ENCODE measurements around the gene APEH.

Gene APEH

DNA sequence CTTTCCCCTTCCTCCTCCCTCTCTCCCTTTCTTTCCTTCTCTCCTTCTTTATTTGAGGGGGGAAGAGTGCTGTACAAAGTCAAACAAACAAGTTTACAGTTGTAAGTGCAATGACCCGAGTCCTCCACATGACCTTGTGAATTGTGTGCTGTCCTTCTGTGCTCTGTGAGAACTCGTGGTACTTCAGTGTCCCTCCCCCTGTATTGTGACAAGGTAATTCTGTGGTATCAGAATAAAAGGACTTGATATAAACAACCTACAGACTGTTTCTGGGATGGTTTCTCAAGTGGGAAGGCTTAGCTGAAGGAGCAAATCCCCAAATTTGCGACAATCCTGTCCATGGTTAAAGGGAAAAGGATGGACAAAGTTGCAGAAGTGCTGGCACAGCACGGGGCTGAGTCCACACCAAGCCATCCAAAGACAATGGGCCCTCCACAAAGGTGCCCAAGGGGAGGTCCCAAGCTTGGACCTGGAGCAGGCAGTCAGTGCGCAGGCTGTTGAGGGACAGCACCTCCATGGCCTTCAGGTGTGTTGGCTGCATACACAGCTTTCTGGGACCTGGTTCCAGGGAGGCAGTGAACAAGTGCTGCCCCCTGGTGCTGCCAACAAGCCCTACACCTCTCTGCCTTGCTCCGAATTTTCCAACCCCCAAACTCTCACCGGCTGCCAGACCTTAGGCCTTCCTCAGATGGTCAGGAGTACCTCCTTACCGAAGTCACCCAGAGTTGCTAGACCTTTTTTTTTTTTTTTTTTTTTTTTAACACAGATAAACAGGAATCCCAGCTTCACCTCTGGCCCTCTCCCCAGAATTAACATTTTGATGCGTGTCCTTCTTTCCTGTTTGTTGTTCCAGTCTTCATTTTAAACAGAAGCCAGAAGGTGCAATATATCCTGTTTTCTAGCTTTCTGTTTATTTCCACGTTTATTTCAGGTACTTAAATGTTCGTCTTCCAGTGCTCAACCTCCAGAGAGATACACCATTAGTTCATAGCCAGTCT is 2.6 kb upstream of the APEH start:
- Histone ChIP-seq H3K27me3 (peaks cover 18% of the 10 kb centered on the region), H3K4me3 (ENCODE audit: low read depth in 1 of 2, low read length in 1 of 2) (no peak overlapping the region), H3K36me3 (peaks cover 10% of the 10 kb centered on the region), H3K27ac (no peak overlapping the region), H3K4me1 (ENCODE audit: control insufficient read depth in 1 of 2, insufficient read depth in 1 of 2, low read depth in 1 of 2, low read length in 1 of 2) (peaks cover 19 to 20% of the 10 kb centered on the region in 2 experiments), H3K9me3 (no peaks in the 10 kb centered on the region)
- TF ChIP-seq, protein P1, sequence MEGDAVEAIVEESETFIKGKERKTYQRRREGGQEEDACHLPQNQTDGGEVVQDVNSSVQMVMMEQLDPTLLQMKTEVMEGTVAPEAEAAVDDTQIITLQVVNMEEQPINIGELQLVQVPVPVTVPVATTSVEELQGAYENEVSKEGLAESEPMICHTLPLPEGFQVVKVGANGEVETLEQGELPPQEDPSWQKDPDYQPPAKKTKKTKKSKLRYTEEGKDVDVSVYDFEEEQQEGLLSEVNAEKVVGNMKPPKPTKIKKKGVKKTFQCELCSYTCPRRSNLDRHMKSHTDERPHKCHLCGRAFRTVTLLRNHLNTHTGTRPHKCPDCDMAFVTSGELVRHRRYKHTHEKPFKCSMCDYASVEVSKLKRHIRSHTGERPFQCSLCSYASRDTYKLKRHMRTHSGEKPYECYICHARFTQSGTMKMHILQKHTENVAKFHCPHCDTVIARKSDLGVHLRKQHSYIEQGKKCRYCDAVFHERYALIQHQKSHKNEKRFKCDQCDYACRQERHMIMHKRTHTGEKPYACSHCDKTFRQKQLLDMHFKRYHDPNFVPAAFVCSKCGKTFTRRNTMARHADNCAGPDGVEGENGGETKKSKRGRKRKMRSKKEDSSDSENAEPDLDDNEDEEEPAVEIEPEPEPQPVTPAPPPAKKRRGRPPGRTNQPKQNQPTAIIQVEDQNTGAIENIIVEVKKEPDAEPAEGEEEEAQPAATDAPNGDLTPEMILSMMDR (IDR thresholded peaks at IDR 0.05): peak; percentile 70

DNA sequence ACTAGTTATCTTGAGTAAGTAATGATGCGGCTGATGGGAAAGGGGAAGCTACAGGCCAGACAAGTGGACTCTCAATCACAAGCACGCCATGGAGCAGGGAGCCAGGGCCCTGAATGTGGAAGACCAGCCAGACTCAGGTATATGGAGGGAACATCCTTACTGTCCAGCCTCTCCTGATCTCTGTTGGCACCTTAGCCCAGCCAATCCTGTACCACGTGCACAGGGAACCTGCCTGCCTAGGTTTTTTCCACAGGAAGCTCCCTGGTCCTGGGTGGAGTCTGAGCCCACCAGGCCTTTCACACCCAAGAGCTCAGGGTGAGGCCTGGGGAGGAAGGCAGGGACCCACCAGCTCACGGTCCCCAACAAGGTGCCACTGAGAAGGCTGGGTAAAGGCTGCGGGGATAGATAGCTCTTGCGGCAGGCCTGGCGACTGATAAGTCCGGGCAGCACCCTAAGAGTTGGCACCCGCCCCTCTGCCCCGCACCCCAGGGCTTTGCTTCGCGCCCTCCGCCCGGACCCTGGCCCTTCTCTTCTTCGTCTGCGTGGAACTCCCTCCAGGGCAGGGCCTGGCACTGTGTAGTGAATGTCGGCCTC is 933 bp upstream of the APEH start:
- Histone ChIP-seq H3K27ac (peak overlapping the region; percentile 93), H3K9me3 (no peaks in the 10 kb centered on the region), H3K27me3 (peaks cover 17% of the 10 kb centered on the region), H3K36me3 (peaks cover 26% of the 10 kb centered on the region), H3K4me1 (ENCODE audit: control insufficient read depth in 1 of 2, insufficient read depth in 1 of 2, low read depth in 1 of 2, low read length in 1 of 2) (peaks cover 19 to 20% of the 10 kb centered on the region in 2 experiments), H3K4me3 (ENCODE audit: low read depth in 1 of 2, low read length in 1 of 2) (peak overlapping the region; percentile 87 to 94)
- TF ChIP-seq, protein P1 (IDR thresholded peaks at IDR 0.05): no peak

DNA sequence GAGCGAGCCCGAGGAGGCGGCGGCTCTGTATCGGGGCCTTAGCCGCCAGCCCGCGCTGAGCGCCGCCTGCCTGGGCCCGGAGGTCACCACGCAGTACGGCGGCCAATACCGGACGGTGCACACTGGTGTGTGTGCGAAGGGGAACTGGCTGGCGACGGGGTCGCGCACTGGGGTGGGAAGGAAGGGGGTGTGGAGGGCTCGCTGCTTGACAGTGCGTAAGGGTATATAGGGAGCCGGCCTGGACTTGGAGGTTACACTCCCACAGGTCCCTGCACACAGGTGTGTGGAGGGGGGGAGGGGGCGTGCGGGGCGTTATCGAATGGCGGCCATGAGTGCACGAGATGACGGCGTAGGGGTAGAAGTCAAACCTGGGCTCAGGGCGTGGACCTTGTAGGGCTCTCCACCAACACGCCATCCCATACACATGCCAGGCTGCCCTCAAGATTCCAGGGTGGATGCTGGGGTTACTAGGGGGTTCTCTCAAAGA is 389 bp downstream of the APEH start:
- no peaks in the 10 kb centered on the region for H3K9me3 ChIP-seq
- H3K4me1 ChIP-seq (ENCODE audit: control insufficient read depth in 1 of 2, insufficient read depth in 1 of 2, low read depth in 1 of 2, low read length in 1 of 2): peaks cover 19 to 20% of the 10 kb centered on the region in 2 experiments

DNA sequence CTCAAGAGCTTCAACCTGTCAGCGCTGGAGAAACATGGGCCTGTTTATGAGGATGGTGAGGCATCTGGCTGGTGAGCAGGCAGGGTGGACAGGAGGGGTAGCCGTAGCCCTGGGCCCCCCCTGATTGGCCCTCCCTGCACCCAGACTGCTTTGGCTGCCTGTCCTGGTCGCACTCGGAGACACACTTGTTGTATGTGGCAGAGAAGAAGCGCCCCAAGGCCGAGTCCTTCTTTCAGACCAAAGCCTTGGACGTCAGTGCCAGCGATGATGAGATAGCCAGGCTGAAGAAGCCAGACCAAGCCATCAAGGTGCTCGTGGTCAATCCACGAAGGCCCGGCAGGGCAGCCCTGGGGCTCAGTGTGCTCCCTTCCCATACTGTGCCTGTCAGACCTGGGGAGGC is 1.8 kb downstream of the APEH start:
- Histone ChIP-seq H3K27me3 (no peaks in the 10 kb centered on the region), H3K27ac (no peak overlapping the region), H3K4me3 (ENCODE audit: low read depth in 1 of 2, low read length in 1 of 2) (no peak overlapping the region), H3K4me1 (ENCODE audit: control insufficient read depth in 1 of 2, insufficient read depth in 1 of 2, low read depth in 1 of 2, low read length in 1 of 2) (peaks cover 19 to 20% of the 10 kb centered on the region in 2 experiments), H3K36me3 (peaks cover 53% of the 10 kb centered on the region), H3K9me3 (no peaks in the 10 kb centered on the region)
- TF ChIP-seq, protein P1 (IDR thresholded peaks at IDR 0.05): no peak

More for the DNA sequence above, 389 bp downstream of the APEH start:
- Histone ChIP-seq H3K36me3 (peaks cover 40% of the 10 kb centered on the region), H3K27me3 (peaks cover 4% of the 10 kb centered on the region), H3K4me3 (ENCODE audit: low read depth in 1 of 2, low read length in 1 of 2) (peak overlapping the region; percentile 87 to 94), H3K27ac (peak overlapping the region; percentile 93)
- TF ChIP-seq, protein P1 (IDR thresholded peaks at IDR 0.05): no peak

DNA sequence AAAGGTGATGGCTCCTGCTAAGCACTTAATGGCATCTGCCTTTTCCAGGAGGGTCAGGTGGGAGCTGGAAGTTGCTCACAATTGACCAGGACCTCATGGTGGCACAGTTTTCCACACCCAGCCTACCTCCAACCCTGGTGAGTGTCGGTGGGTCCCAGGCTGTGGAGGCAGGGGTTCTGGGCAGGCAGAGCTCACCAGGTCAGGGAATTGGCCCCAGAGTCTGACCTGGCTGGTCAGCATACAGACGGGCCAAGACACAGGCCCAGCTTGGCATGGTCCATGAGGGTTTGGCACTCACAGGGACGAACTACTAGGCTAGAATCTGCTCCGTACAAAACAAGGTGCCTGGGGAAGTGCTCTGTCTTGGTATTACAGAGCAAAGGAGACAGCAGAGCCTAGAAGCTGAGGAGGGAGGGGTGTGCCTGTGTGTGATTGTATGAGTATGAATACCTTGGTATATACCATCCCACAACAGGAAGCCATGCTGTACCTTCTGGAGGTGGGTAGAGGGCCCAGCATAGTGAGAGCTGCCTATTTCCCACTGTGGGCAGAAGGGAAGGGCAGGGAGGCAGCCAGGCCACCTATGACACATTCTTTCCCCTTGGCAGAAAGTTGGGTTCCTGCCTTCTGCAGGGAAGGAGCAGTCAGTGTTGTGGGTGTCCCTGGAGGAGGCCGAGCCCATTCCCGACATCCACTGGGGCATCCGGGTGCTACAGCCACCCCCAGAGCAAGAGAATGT is 6.5 kb downstream of the APEH start:
- Histone ChIP-seq H3K27me3 (peaks cover 12% of the 10 kb centered on the region), H3K9me3 (no peaks in the 10 kb centered on the region), H3K27ac (no peak overlapping the region), H3K36me3 (peaks cover 95% of the 10 kb centered on the region), H3K4me3 (ENCODE audit: low read depth in 1 of 2, low read length in 1 of 2) (no peak overlapping the region), H3K4me1 (ENCODE audit: control insufficient read depth in 1 of 2, insufficient read depth in 1 of 2, low read depth in 1 of 2, low read length in 1 of 2) (no peaks in the 10 kb centered on the region)
- TF ChIP-seq, protein P1 (IDR thresholded peaks at IDR 0.05): no peak
